Measurements from ENCODE around the gene PGK1. TPM values are rescaled to one million over a fixed set of nuclear protein-coding genes. Genes with fewer than 3 reads are reported as not detected.

The PGK1 gene
- total RNA-seq, 1 experiment from 2014 or later, result 663 TPM

Other genes with a start within 250 kb of the PGK1 start
- gene MAGT1, start 208.8 kb upstream of the PGK1 start, total RNA-seq (2014; rRNA removed), result 106 and 119 TPM in 2 replicates
- gene COX7B, start 204.8 kb upstream of the PGK1 start, total RNA-seq (2014; rRNA removed), result 566 and 852 TPM in 2 replicates
- gene ATP7A, start 193.6 kb upstream of the PGK1 start, total RNA-seq (2014; rRNA removed), result 3.4 and 4.3 TPM in 2 replicates
- not detected in 2 replicates for gene PGAM4, start 134.6 kb upstream of the PGK1 start, total RNA-seq (2014; rRNA removed)
- gene TAF9B, start 35.4 kb downstream of the PGK1 start, total RNA-seq (2014; rRNA removed), result 19.5 and 26.1 TPM in 2 replicates
- not detected in 2 replicates for gene CYSLTR1, start 223.4 kb downstream of the PGK1 start, total RNA-seq (2014; rRNA removed)